ES-I3 (cell line): ENCODE results near the gene ERN1.

Source experiments
- H3K36me3 ChIP-seq: 2 replicates; pipeline ENCODE4 v1.6.1; 2013; ENCODE audit warnings: mild to moderate bottlenecking, low read length, control low read depth, moderate library complexity; ENCODE audit not compliant: insufficient read depth
- H3K4me1 ChIP-seq: 2 replicates; pipeline ENCODE4 v1.6.1; 2013; ENCODE audit warnings: mild to moderate bottlenecking, control low read depth, low read length; ENCODE audit not compliant: insufficient read depth
- H3K9ac ChIP-seq: 2 replicates; pipeline ENCODE4 v1.6.1; 2013; ENCODE audit warnings: low read depth, mild to moderate bottlenecking, low read length, moderate library complexity
- H3K9me3 ChIP-seq: 2 replicates; pipeline ENCODE4 v1.6.1; 2013; ENCODE audit warnings: mild to moderate bottlenecking, low read length, moderate library complexity; ENCODE audit not compliant: control insufficient read depth, insufficient read depth

Gene ERN1

DNA sequence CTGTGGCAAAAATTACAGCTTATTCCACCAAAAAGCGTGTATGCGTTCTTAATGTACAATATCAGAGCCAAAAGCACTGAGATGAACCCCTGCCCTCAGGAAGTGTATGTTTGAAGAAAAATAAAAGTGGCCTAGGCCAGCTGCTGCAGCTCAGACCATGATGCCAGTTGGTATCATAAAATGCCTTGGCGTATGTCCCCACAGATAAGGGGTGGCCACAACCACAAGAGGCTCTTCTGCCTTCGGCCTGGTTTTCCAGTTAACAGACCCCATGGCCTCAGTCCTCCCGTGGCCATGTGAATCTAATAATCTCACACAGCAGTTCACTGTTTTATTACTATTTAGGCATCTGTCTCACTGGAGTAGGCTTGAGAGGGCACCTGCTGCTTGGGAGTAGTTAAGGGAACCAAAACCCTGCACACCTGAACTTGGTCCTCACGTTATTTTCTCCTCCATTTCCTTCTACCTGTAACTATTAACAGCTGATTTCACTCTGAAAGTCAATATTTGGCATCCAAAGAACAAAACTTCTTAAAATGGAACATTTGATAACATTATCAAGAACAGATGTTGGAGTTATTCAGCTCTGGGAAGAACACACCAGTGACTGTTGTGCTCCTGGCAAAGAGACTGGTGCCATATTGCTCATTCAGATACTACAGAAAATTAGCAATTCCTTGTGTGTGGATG, 34.8 kb upstream of the ERN1 start:
- H3K9me3 ChIP-seq = no peaks in the 10 kb centered on the region
- H3K9ac ChIP-seq = no peak overlapping the region
- H3K36me3 ChIP-seq = no peaks in the 10 kb centered on the region
- no peaks in the 10 kb centered on the region for H3K4me1 ChIP-seq

DNA sequence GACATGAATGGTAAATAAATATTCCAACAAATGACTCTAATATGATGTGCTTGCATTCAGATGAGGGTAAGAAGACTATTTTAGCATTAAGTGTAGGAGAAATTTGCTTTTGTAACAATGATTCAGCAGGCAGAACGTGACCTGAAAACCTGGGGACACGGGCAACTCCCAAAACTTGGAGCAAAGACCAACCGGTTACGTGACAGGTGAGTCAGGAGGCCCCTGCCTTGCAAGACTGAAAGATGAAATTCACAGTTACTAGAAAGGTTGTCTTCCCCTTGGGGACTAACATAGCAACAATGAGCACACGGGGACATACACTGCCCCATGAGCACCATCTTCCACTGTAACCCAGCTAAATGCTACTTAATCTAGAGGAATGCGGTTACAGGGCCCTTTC, 33.5 kb upstream of the ERN1 start:
- Histone ChIP-seq H3K36me3 (no peaks in the 10 kb centered on the region), H3K4me1 (0 out of 2 replicates have a peak, but pooled peaks cover 6% of the 10 kb centered on the region), H3K9me3 (no peaks in the 10 kb centered on the region), H3K9ac (no peak overlapping the region)

DNA sequence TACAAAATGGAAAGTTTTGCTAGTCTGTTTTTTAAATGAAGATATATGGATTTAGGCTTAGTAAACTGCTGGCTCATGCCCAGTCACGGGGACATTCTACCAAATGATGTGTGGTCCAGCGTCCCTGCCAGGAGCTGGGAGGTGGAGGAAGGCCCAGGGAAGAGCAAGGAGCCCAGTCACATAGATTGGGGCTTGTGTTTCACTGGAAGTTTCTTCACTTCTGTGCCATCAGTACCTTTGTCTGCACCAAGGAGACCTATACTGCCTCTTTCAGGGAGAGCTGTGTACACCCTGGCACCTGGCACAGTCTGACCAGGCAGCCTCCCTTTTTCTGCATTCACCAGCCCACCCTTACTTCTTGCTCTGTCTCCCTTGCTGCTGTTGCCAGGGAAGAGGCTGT, 32.6 kb upstream of the ERN1 start:
- no peak overlapping the region for H3K9ac ChIP-seq
- H3K4me1 ChIP-seq = 0 out of 2 replicates have a peak, but pooled peaks cover 8% of the 10 kb centered on the region
- no peaks in the 10 kb centered on the region for H3K9me3 ChIP-seq
- H3K36me3 ChIP-seq = no peaks in the 10 kb centered on the region

DNA sequence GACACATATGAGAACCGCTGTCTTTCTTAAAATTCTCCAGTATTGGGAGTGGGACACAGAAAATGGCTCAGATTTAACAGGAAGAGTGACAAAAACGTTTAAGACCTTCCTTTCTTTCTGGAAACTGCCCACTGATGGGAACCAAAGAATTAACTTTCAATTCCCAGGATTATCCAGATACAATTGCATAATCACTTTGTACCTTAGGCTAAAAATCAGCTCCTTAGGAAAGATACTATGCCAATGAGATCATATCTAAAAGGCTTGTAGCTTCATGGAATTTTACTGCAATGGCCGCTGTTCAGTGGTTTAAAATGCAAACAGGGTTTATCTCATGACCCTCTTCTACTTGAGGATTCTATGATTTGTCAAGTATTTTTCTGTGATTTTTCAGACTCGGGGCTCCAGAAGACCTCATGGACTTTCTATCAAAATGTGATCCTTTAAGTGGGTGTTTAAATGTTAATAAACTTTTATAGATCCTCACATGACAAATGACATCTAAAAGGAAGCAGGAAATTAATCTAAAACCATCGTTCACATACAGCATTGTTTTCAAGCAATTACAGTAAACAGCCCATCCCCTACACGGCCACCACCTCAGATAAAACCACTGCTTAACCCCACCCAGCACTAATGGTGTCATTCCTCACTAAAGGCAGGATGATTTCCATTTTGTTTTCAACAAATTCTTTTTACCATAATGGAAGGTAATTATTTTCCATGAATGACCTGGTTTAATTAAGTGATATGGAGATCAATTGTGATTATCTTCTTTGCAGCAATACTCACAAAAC, 31.6 kb upstream of the ERN1 start:
- Histone ChIP-seq H3K4me1 (0 out of 2 replicates have a peak, but pooled peaks cover 8% of the 10 kb centered on the region), H3K9me3 (no peaks in the 10 kb centered on the region), H3K36me3 (no peaks in the 10 kb centered on the region), H3K9ac (no peak overlapping the region)

DNA sequence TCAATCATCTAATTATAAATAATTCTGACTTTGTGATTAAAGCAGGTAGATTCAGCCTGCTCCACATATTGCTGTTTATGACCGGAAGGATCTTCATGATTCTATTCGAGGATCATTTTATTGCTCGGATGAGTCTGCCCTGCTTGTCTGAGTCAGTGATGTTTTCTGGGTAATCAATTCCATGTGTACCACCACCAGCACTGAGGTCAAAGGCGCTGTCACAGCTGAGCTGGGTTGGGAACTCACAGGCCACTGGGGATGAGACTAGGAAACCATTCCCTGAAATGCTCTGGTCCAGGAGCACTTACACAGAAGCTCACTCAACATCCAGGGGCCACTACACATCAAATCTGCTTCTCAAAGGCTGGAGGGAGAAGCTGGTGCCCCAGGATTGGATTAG, 30.4 kb upstream of the ERN1 start:
- no peaks in the 10 kb centered on the region for H3K36me3 ChIP-seq
- H3K9ac ChIP-seq = no peak overlapping the region
- H3K4me1 ChIP-seq = peaks cover 8% of the 10 kb centered on the region; the same call in 1 of the 2 replicates
- H3K9me3 ChIP-seq = no peaks in the 10 kb centered on the region

DNA sequence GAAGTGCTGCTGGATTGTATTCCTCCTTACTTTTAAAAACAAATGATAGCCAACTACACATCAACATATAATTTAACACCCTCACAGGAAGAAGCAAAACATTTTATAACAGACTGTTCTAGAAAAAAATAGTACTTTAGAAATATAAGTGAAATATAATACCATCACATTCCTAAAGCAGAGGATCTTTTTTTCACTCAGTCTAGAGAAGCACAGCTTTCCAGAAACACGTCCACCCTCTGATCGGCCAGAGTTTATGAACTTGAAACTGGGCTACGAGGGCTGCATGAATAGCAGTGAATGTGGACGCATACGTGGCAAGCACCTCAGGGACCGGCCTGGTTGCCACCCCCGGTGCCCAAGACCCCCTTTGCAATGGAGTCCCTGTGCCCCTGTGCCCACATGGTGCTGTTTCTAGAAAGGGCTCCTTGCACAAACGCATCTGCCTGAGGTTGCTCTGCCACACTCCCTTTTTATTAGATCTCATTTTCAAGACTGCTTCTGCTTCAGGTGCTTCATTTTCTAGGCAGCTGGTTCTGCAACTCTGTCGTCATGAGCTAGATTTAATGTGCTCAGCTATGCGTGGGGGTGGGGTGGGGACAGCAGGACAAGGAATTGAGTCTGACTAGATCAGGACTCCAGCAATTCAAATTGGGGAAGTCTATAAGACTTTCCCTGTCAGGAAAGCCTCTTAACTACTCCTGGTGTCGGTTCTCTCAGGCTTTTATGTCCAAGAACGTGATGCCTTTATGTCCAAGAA, 29.1 kb upstream of the ERN1 start:
- peaks cover 8% of the 10 kb centered on the region; the same call in 1 of the 2 replicates for H3K4me1 ChIP-seq
- H3K36me3 ChIP-seq = no peaks in the 10 kb centered on the region
- H3K9ac ChIP-seq = no peak overlapping the region
- H3K9me3 ChIP-seq = no peaks in the 10 kb centered on the region

DNA sequence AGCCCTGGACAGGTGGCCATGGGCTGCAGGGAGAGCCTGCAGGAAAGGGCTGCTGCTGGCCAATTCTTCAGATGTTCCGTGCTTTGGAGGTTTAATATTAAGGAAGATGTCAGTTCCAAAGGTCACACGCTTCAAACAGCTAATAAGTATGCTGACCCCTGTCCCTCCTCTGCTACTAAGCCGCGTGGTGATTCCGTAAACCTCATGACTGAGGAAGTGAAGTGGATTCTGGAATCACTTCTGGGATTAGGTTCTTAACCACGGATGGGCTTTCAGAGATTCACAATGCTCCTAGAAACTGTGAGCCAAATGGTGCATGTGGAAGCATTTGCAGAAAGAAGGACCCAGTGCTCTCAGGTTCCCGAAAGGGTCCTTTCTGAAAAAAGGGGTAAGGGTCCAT, 28.5 kb upstream of the ERN1 start:
- no peaks in the 10 kb centered on the region for H3K9me3 ChIP-seq
- no peak overlapping the region for H3K9ac ChIP-seq
- no peaks in the 10 kb centered on the region; the same call in 1 of the 2 replicates for H3K36me3 ChIP-seq
- H3K4me1 ChIP-seq = peaks cover 8% of the 10 kb centered on the region; the same call in 1 of the 2 replicates

DNA sequence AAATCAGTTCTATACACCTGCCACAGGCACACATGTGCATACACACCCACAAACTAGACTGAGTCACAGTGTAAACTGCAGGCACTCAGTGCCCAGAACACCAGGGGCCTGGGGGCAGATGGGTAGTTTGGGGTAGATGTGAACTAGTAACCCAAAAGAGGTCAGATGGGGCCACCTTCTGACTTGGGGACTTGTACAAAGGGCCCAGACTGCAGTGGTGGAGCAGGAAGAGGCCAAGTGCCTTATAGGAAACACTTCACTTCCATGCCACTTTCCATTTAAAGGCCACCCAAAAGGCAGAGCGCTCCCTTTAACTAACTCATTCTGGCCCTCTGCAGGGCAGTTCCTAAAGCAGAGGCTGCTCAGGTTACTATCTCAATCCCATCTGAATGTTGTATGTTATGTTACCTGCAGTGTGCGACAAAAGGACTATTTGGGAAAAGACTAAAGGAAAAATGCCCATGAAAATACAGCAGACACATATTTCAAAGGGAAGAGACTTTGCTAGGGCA, 27.8 kb upstream of the ERN1 start:
- Histone ChIP-seq H3K36me3 (peaks cover under 1% of the 10 kb centered on the region; the same call in 1 of the 2 replicates), H3K9ac (no peak overlapping the region), H3K4me1 (peaks cover 8% of the 10 kb centered on the region; the same call in 1 of the 2 replicates), H3K9me3 (no peaks in the 10 kb centered on the region)

DNA sequence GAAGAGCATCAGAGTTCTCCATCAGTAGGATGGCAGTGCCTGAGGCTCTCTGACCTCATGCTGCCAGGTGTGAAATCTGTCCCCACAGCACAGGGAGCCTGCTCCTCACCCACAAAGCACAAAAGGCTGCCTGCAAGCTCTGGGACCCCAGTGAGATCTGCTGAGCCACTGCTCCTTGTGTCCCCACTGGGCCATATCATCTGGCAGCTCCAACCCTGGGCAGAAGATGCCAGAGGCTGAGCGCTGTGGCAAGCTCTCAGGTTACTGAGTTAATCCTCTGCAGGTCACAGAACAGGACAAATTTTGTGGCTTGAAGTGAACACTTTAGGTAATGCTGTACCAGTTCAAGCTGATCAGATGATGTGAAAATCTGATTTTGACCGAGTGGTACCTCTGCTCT, 26.7 kb upstream of the ERN1 start:
- Histone ChIP-seq H3K9ac (no peak overlapping the region), H3K9me3 (no peaks in the 10 kb centered on the region), H3K4me1 (peaks cover 8% of the 10 kb centered on the region; the same call in 1 of the 2 replicates), H3K36me3 (peaks cover 7% of the 10 kb centered on the region)

DNA sequence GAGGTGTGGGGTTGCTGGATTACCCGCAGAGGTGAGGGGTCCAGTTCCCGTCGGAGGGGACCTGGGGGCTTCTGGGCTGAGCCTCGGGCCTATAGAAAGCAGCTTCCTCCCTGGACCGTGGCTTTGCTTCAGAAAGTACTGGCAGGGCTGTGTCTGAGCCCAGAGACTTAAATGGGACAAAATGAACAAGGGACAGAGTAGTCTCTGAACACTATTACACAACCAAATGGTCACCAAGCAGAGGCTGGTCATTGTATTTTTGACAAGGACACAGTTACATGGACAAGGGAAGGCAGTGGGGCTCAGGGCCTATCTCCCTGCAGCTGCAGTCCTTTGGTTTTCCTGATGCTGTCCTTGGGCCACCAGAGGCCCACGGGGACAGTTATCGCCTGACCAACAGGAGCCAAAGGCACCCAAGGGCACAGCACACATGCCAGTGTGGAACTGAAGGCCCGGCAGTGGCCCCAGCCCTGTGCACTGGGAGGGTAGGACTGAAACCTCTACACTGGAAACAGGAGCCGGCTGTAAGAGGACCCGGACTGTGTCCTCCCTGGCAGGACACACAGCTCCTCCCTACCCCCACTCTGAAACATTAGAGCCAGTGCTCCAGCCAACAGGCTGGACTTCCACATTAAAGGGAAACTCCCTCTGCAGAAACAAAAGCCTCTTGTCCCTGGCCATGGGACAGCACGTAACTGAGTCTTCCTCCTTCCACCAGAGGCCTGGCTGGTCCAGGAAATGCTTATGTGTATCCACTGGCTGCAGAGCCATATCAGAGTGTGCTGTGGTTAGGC, 26.0 kb upstream of the ERN1 start:
- Histone ChIP-seq H3K36me3 (peaks cover 7% of the 10 kb centered on the region), H3K4me1 (peaks cover 8% of the 10 kb centered on the region; the same call in 1 of the 2 replicates), H3K9me3 (no peaks in the 10 kb centered on the region), H3K9ac (no peak overlapping the region)

DNA sequence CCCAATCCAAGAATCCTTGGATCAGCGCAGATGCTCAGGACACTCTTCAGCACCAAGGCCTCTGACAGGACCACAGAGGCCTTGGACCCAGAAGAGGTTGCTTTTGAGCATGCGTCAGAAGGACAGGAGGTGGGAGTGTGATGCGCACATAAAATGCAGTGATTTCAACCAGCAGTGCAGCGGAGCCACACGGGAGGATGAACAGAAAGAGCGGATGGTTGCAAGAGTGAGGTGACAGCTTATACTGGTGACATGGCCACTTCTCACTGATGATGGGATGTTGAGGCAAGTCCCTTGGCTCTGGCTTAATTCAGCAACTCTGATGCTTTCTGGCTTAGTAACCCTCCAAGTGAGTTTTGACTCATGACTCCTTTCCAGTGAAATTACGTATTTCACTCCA, 25.2 kb upstream of the ERN1 start:
- H3K9ac ChIP-seq = no peak overlapping the region
- peaks cover 8% of the 10 kb centered on the region; the same call in 1 of the 2 replicates for H3K4me1 ChIP-seq
- peaks cover 7% of the 10 kb centered on the region for H3K36me3 ChIP-seq
- H3K9me3 ChIP-seq = no peaks in the 10 kb centered on the region

DNA sequence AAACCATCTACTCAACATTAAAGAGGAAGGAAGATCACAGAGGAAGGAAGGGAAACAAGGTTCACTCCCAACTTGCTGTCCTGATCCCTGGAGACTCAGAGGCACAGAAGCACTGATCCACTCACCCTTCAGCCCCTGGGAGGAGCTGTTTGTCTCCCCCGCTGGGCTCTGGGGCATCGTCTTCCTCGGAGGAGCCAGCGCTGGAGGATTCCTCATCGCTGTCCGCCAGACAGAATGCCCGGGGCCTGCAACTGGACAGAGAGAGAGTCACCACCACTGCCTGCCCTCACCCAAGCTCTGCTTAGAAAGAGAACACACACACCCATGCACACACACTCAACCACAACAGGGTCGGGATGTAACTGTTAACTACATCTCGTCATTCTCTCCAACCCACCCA, 24.8 kb upstream of the ERN1 start:
- Histone ChIP-seq H3K9me3 (no peaks in the 10 kb centered on the region), H3K9ac (no peak overlapping the region), H3K36me3 (peaks cover 7% of the 10 kb centered on the region)

DNA sequence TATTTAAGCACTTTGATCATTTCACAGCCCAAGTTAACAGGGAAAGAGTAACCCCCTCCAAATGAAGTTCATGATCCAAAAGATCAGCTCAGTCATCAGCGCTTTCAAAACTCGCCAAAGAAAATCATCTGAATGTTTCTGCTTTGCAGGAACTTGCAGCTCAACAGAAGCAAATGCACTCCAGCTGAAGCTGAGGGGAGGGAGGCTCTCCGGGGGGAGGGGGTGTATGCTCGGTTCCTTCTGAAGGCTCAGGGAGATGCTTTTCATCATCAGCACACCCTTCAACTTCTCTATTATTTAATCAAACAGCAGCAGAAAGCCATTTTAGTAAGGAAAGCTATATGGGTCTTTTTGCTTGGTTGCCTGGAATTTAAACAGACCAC, 24.4 kb upstream of the ERN1 start:
- Histone ChIP-seq H3K4me1 (peaks cover 6% of the 10 kb centered on the region; the same call in 1 of the 2 replicates), H3K36me3 (peaks cover 7% of the 10 kb centered on the region), H3K9me3 (no peaks in the 10 kb centered on the region), H3K9ac (no peak overlapping the region)

More for the DNA sequence above, 24.8 kb upstream of the ERN1 start:
- H3K4me1 ChIP-seq = peaks cover 8% of the 10 kb centered on the region; the same call in 1 of the 2 replicates
